NCI-H2107 treated with DMSO at 0.1 percent for 48 hours (cell line): ENCODE results near the gene CENPS.
"Not testable (repeated sequence)": the region's sequence is repeated elsewhere in the genome, so short reads cannot be mapped to it uniquely, and the experiment has no call there.

Source experiments
- DNase-seq: peaks from one replicate; lab custom pipeline; 2025; ENCODE audit not compliant: unreplicated experiment; lab: John Stamatoyannopoulos, UW

CENPS gene

GRCh38 chr1:10450156-10450814, 20.1 kb downstream of the CENPS start:
- DNase-seq: no peak

GRCh38 chr1:10450836-10451235, 20.6 kb downstream of the CENPS start:
- no peak for DNase-seq

GRCh38 chr1:10451287-10451686, 21.1 kb downstream of the CENPS start:
- DNase-seq: no peak

- DNase-seq: no peak
Observed at GRCh38 chr1:10456048-10456447, 25.8 kb downstream of the CENPS start.

- no peak for DNase-seq
Observed at GRCh38 chr1:10456661-10457060, 26.4 kb downstream of the CENPS start.

GRCh38 chr1:10457462-10457861, 27.2 kb downstream of the CENPS start:
- not testable (repeated sequence) for DNase-seq

GRCh38 chr1:10457875-10458274, 27.6 kb downstream of the CENPS start:
- DNase-seq: no peak

GRCh38 chr1:10459184-10459583, 29.0 kb downstream of the CENPS start:
- no peak for DNase-seq

- DNase-seq: no peak
Observed at GRCh38 chr1:10467078-10467477, 36.8 kb downstream of the CENPS start.

GRCh38 chr1:10470043-10470442, 39.8 kb downstream of the CENPS start:
- no peak for DNase-seq

GRCh38 chr1:10471411-10472219, 41.4 kb downstream of the CENPS start:
- no peak for DNase-seq

- DNase-seq: peak; percentile 68
Observed at GRCh38 chr1:10472220-10473144, 42.2 kb downstream of the CENPS start, which contains the start of gene DFFA. DFFA (minus strand) TSS chr1:10472529; CDS start chr1:10472458, 71 bp downstream.

- no peak for DNase-seq
Observed at GRCh38 chr1:10473145-10473765, 43.0 kb downstream of the CENPS start.

GRCh38 chr1:10474309-10474612, 44.0 kb downstream of the CENPS start:
- not testable (repeated sequence) for DNase-seq

- DNase-seq: no peak
Observed at GRCh38 chr1:10474613-10475507, 44.6 kb downstream of the CENPS start, which contains the start of gene PEX14. PEX14 (plus strand) TSS chr1:10474950; CDS start chr1:10474967, 17 bp downstream.

- DNase-seq: no peak
Observed at GRCh38 chr1:10475510-10475909, 45.3 kb downstream of the CENPS start.

GRCh38 chr1:10479296-10479695, 49.1 kb downstream of the CENPS start:
- DNase-seq: no peak

GRCh38 chr1:10480614-10481013, 50.4 kb downstream of the CENPS start:
- DNase-seq: no peak

GRCh38 chr1:10484521-10484920, 54.3 kb downstream of the CENPS start:
- no peak for DNase-seq
